Ovary (tissue), 9 donors: ENCODE results near the gene HELQ. TPM values are rescaled to one million over a fixed set of nuclear protein-coding genes. Genes with fewer than 3 reads are reported as not detected.
"Not testable (repeated sequence)": the region's sequence is repeated elsewhere in the genome, so short reads cannot be mapped to it uniquely, and the experiment has no call there.

Experiments used
- DNase-seq, 5 donors: peaks; one replicate each; pipeline ENCODE4 v3.0.0-alpha.2; 2019 to 2020
- H3K27ac ChIP-seq, 2 donors: fragments of 200-600 bp; one replicate each; pipeline versions ENCODE4 v1.5.1 to v1.8.0; 2019 to 2022
- H3K27me3 ChIP-seq: fragments of 200-600 bp; one replicate; pipeline ENCODE4 v1.8.0; 2022
- H3K36me3 ChIP-seq: fragments of 200-600 bp; sonication (generic); one replicate; pipeline ENCODE4 v1.5.1; 2019
- H3K4me1 ChIP-seq: one replicate; pipeline ENCODE4 v1.8.1; 2013; ENCODE audit warnings: mild to moderate bottlenecking, moderate library complexity; ENCODE audit not compliant: insufficient read depth
- H3K4me3 ChIP-seq: fragments of 200-600 bp; sonication (generic); one replicate; pipeline ENCODE4 v1.5.1; 2017
- H3K9me3 ChIP-seq, 2 donors: fragments of 200-600 bp in 1 of 2; sonication (generic) in 1 of 2; one replicate each; pipeline versions ENCODE4 v1.5.1 to v1.8.1; 2013 to 2019; ENCODE audit warnings: mild to moderate bottlenecking in 1 of 2, moderate library complexity in 1 of 2
- CTCF ChIP-seq, 3 donors: fragments of 450-650 bp in 2 of 3; fragments of 200-600 bp in 1 of 3; IDR thresholded peaks; one replicate each; pipeline versions ENCODE4 v1.5.1 to v1.8.0; 2016 to 2022; ENCODE audit warnings: antibody characterized with exemption in 3 of 3, mild to moderate bottlenecking in 1 of 3
- EP300 ChIP-seq: sonication (generic); formaldehyde crosslinking; IDR thresholded peaks from one replicate; pipeline ENCODE4 v1.6.1; 2017; ENCODE audit warnings: antibody characterized with exemption
- POLR2A ChIP-seq: fragments of 450-650 bp; IDR thresholded peaks from one replicate; pipeline ENCODE4 v1.6.1; 2017; ENCODE audit warnings: antibody characterized with exemption, mild to moderate bottlenecking, moderate library complexity
- WGBS, 3 donors: extraction: QIAGEN DNeasy Blood & Tissue Kit in 1 of 3; methylation state at CpG; one replicate each; pipeline versions ENCODE4 v1.1.5 to v1.1.7; 2013 to 2017; 5-methylcytosine and 5-hydroxymethylcytosine counted together
- intact Hi-C, 4 donors: fragments of 100-400 bp; cut with DNase I; formaldehyde crosslinking; loops; one replicate each; pipeline versions ENCODE4 v1.11.0 to v1.15.1; 2022 to 2023
- polyA plus RNA-seq, 2 donors: library from polyadenylated mRNA; stranded (reverse); fragments of 200-250 nt in 1 of 2; fragments of 350-450 nt in 1 of 2; fragmentation: Illumina TruSeq in 1 of 2; extraction: RNeasy Lipid Tissue Mini Kit (QIAGEN cat#74804) in 1 of 2; gene quantifications; one replicate each; pipeline ENCODE4 v1.2.3, GENCODE V29; 2013 to 2014
- total RNA-seq, 7 donors: library from RNA; depleted of rRNA in 2 of 7; stranded (reverse); fragments of >200 nt in 2 of 7; fragmentation: NEBNext Ultra II Directional in 3 of 7; extraction: Animal tissue kit (Norgen Biotek cat#: 25700) in 3 of 7; gene quantifications; one replicate each; pipeline versions ENCODE4 v1.1.0 to v1.2.4, GENCODE V29; 2016 to 2023
- donor health status: DM: no; HTN: no; CAD: no; lungs with moderate emphysema.
- donor health status: DM: no; HTN: no; CAD: no.
- donor health status: Bipolar disorder and iron deficiency.
- donor health status: DM: yes; HTN: yes; CAD: no.
- donor health status: DM: no; HTN: no; CAD: no.
- donor health status: DM: yes; HTN: yes; CAD: no.

HELQ gene
- total and polyA plus RNA-seq, 9 donors, result 15.5 to 30.8 (median 21.8) TPM

- no peak for DNase-seq
- no peak overlapping the region for H3K4me3 ChIP-seq
- no peaks in the 10 kb centered on the region for H3K27me3 ChIP-seq
- intact Hi-C loops, result no loop called here
- TF ChIP-seq POLR2A (no peak), CTCF (IDR thresholded peaks at IDR 0.05) (no peak), EP300 (no peak)
- no peaks in the 10 kb centered on the region for H3K36me3 ChIP-seq
- no peak overlapping the region for H3K27ac ChIP-seq
- no peaks in the 10 kb centered on the region for H3K4me1 ChIP-seq
- no peaks in the 10 kb centered on the region for H3K9me3 ChIP-seq
- 93 to 97% (median 95%) methylated on average over 5 of the region's 5 CpGs for WGBS, 3 donors
Observed at GRCh38 chr4:83405844-83406816, 49.5 kb downstream of the HELQ start.

GRCh38 chr4:83398158-83398557 lies 57.5 kb downstream of the HELQ start:
- WGBS, 3 donors, result 91 to 93% (median 93%) methylated on average over 10 of the region's 10 CpGs
- H3K27me3 ChIP-seq, result not testable (repeated sequence)

GRCh38 chr4:83393908-83394307 lies 61.7 kb downstream of the HELQ start:
- Histone ChIP-seq H3K36me3 (no peaks in the 10 kb centered on the region), H3K27me3 (no peaks in the 10 kb centered on the region), H3K9me3 (peaks cover 0 to 4% of the 10 kb centered on the region in 2 donors), H3K27ac (no peak overlapping the region), H3K4me1 (no peaks in the 10 kb centered on the region), H3K4me3 (no peak overlapping the region)
- intact Hi-C loops, result no loop called here
- WGBS, 3 donors, result 74 to 80% (median 75%) methylated on average over 4 of the region's 4 CpGs
- TF ChIP-seq EP300, result no peak
- TF ChIP-seq POLR2A, result no peak
- TF ChIP-seq CTCF (IDR thresholded peaks at IDR 0.05), result no peak
- DNase-seq, result no peak

More at GRCh38 chr4:83398158-83398557, 57.5 kb downstream of the HELQ start:
- DNase-seq, H3K9me3 ChIP-seq, H3K4me1 ChIP-seq, H3K27ac ChIP-seq, intact Hi-C loops, H3K36me3 ChIP-seq, H3K4me3 ChIP-seq: not testable (repeated sequence)

- intact Hi-C loops, result no loop called here
- Histone ChIP-seq H3K4me1 (no peaks in the 10 kb centered on the region), H3K9me3 (no peaks in the 10 kb centered on the region), H3K27me3 (no peaks in the 10 kb centered on the region), H3K36me3 (no peaks in the 10 kb centered on the region), H3K27ac (no peak overlapping the region), H3K4me3 (no peak overlapping the region)
- DNase-seq, result no peak
- TF ChIP-seq POLR2A, result no peak
- TF ChIP-seq EP300, result no peak
- no peak for TF ChIP-seq CTCF (IDR thresholded peaks at IDR 0.05)
- WGBS, 3 donors, result 75 to 82% (median 81%) methylated on average over 2 of the region's 2 CpGs
Observed at GRCh38 chr4:83392562-83392961, 63.1 kb downstream of the HELQ start.

GRCh38 chr4:83390944-83391343 lies 64.7 kb downstream of the HELQ start:
- H3K9me3 ChIP-seq, result no peaks in the 10 kb centered on the region
- no peak for TF ChIP-seq EP300
- no peak for TF ChIP-seq POLR2A
- no peak for TF ChIP-seq CTCF (IDR thresholded peaks at IDR 0.05)
- no peak for DNase-seq
- no peak overlapping the region for H3K27ac ChIP-seq
- no peaks in the 10 kb centered on the region for H3K27me3 ChIP-seq
- H3K4me3 ChIP-seq, result no peak overlapping the region
- intact Hi-C loops, result no loop called here
- no peaks in the 10 kb centered on the region for H3K36me3 ChIP-seq
- WGBS, 3 donors, result 77 to 84% (median 79%) methylated on average over 6 of the region's 6 CpGs
- no peaks in the 10 kb centered on the region for H3K4me1 ChIP-seq
